GM12878 (cell line): Measurements from ENCODE around the gene SPTA1.

ENCODE experiments used
- EP300 ChIP-seq, 2 experiments: fragments of 150-350 bp in 1 of 2; IDR thresholded peaks; 2 replicates each; pipeline ENCODE4 v1.6.1; 2011 to 2012; ENCODE audit warnings: low read depth in 2 of 2, low read length in 2 of 2, borderline replicate concordance in 1 of 2, improper control_type of control experiment in 1 of 2, inconsistent platforms in 1 of 2; ENCODE audit not compliant: control insufficient read depth in 1 of 2
- SP1 ChIP-seq: IDR thresholded peaks from one replicate; pipeline ENCODE4 v1.6.1; 2011; ENCODE audit warnings: low read depth, low read length
- TF ChIP-seq, protein P1 (sequence below), 3 experiments: IDR thresholded peaks in 2 of 3; conservative IDR thresholded peaks in 1 of 3; 2 replicates each; pipeline ENCODE4 v1.5.1; 2011; ENCODE audit warnings: low read depth in 3 of 3, low read length in 3 of 3, mild to moderate bottlenecking in 3 of 3, control low read depth in 2 of 3, moderate library complexity in 2 of 3, inconsistent platforms in 1 of 3, mixed read lengths in 1 of 3; ENCODE audit not compliant: control insufficient read depth in 2 of 3, insufficient read depth in 1 of 3; ENCODE audit errors: extremely low read depth in 1 of 3
- TF ChIP-seq, protein P2 (sequence below): IDR thresholded peaks from 2 replicates; pipeline ENCODE4 v1.6.1; 2011; ENCODE audit warnings: borderline replicate concordance, low read depth, mild to moderate bottlenecking, moderate library complexity, mixed read lengths, low read length; ENCODE audit not compliant: insufficient read depth; ENCODE audit errors: extremely low read length

DNA sequence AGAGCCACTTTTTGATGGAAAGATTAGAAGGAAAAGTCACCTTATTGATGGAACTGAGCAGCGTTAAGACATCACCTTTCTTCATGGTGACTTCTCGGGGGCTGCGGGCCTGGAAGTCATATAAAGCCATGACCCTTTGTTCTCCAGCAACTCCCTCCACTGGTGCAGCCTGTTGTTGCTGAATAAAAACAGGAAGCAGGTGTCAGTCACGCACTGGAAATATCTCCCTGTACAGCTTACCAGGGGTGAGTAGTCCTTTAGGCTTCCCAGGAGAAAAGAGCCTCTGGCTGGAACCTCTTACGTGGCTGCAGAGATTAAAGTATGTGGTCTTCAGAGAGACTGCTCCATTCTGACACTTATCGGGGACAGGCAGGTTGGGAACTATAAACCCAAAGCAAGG, 31.9 kb downstream of the SPTA1 start:
- TF ChIP-seq EP300 (IDR thresholded peaks at IDR 0.05; ENCODE audit: borderline replicate concordance in 1 of 2, control insufficient read depth in 1 of 2, low read depth in 2 of 2, low read length in 2 of 2) (no peak), SP1 (no peak)
- TF ChIP-seq, protein P1, sequence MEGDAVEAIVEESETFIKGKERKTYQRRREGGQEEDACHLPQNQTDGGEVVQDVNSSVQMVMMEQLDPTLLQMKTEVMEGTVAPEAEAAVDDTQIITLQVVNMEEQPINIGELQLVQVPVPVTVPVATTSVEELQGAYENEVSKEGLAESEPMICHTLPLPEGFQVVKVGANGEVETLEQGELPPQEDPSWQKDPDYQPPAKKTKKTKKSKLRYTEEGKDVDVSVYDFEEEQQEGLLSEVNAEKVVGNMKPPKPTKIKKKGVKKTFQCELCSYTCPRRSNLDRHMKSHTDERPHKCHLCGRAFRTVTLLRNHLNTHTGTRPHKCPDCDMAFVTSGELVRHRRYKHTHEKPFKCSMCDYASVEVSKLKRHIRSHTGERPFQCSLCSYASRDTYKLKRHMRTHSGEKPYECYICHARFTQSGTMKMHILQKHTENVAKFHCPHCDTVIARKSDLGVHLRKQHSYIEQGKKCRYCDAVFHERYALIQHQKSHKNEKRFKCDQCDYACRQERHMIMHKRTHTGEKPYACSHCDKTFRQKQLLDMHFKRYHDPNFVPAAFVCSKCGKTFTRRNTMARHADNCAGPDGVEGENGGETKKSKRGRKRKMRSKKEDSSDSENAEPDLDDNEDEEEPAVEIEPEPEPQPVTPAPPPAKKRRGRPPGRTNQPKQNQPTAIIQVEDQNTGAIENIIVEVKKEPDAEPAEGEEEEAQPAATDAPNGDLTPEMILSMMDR (IDR thresholded peaks at IDR 0.05 in 2 of 3, conservative IDR thresholded peaks at IDR 0.05 in 1 of 3; ENCODE audit: control insufficient read depth in 2 of 3, extremely low read depth in 1 of 3, insufficient read depth in 1 of 3, low read depth in 3 of 3, low read length in 3 of 3) = no peak
- TF ChIP-seq, protein P2, sequence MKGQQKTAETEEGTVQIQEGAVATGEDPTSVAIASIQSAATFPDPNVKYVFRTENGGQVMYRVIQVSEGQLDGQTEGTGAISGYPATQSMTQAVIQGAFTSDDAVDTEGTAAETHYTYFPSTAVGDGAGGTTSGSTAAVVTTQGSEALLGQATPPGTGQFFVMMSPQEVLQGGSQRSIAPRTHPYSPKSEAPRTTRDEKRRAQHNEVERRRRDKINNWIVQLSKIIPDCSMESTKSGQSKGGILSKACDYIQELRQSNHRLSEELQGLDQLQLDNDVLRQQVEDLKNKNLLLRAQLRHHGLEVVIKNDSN = no peak
